Measurements from ENCODE around the gene RELN. TPM values are rescaled to one million over a fixed set of nuclear protein-coding genes. Genes with fewer than 3 reads are reported as not detected.

The RELN gene
- total and polyA plus RNA-seq, 2 of the 13 experiments (the other 11 are each of a cell fraction or from before 2014, with no cell fraction given) = 315 to 332 TPM

DNA sequence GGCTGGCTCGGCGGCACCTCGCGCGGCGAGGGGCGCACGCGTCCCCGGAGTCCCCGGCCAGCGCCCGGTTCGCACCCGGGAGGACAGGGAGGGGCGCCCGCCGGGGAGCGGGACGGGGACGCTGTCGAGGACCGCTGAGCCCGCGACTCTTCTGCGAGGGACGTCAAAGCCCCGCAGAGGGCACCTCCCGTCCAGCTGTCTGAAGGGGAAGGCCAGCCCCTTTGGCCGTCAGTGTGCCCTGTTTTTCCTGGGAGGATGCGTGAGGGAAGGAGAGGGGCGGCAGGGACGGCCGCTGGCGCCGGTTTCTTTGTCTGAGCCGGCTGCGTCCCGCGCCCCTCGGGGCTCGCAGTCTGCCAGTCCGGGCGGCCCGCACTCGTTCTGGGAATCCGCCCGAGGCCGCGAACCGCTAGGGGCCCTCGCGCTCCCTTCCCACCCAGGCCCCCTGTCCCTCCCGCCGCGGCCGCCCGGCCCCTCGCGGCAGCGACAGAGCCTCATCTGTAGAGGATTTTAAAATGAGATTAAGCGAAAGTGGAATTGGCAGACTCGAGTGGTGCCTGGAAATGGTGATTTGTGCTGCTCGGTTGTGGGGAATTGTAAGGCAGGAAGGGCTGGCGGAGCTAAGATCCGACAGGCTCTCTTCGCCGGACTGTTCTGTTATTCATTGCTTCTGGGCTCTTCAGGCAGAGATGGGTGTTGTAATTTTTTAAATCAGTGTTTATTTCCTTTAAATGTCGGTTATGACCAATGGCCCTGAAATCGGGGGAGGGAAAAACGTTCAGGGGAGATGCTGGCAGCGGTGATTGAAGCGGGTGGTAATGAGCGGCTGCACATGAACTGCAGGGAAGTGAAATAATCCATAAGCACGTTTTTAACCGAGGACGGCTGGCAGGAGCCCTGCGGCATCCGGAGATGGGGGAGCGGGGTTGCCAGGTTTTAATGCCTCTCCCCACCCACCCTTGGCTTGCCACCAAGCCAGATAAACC is 618 bp upstream of the RELN start (continued):
- TF ChIP-seq POLR2A (IDR thresholded peaks at IDR 0.05; ENCODE audit: insufficient read depth in 1 of 2, low read depth in 2 of 2, low read length in 2 of 2) = peak in 1 of 2 experiments; percentile 61; a peak in 3 of 4 replicates
- no peak for TF ChIP-seq PAF1 (CRISPR knock-in tag; IDR thresholded peaks at IDR 0.05)
- TF ChIP-seq ZFP37 (CRISPR knock-in tag; IDR thresholded peaks at IDR 0.05; ENCODE audit: borderline replicate concordance) = 0 out of 2 replicates have a peak, but pooled peaks have one; percentile 29
- TF ChIP-seq ZNF605 (CRISPR knock-in tag; IDR thresholded peaks at IDR 0.05) = no peak
- TF ChIP-seq SNAI1 (CRISPR knock-in tag; IDR thresholded peaks at IDR 0.05; ENCODE audit: borderline replicate concordance) = 0 out of 2 replicates have a peak, but pooled peaks have one; percentile 7
- no peak for TF ChIP-seq SRY (CRISPR knock-in tag; IDR thresholded peaks at IDR 0.05)
- no peak for TF ChIP-seq ZNF138 (CRISPR knock-in tag; IDR thresholded peaks at IDR 0.05; ENCODE audit: low read depth)
- TF ChIP-seq ERF (CRISPR knock-in tag; IDR thresholded peaks at IDR 0.05) = 0 out of 2 replicates have a peak, but pooled peaks have one; percentile 9
- TF ChIP-seq, protein P1, sequence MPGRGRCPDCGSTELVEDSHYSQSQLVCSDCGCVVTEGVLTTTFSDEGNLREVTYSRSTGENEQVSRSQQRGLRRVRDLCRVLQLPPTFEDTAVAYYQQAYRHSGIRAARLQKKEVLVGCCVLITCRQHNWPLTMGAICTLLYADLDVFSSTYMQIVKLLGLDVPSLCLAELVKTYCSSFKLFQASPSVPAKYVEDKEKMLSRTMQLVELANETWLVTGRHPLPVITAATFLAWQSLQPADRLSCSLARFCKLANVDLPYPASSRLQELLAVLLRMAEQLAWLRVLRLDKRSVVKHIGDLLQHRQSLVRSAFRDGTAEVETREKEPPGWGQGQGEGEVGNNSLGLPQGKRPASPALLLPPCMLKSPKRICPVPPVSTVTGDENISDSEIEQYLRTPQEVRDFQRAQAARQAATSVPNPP (CRISPR knock-in tag; IDR thresholded peaks at IDR 0.05) = no peak
- TF ChIP-seq RXRA (CRISPR knock-in tag; IDR thresholded peaks at IDR 0.05) = peak; percentile 35; the same call in 1 of the 2 replicates
- TF ChIP-seq SMARCE1 (IDR thresholded peaks at IDR 0.05; ENCODE audit: borderline replicate concordance) = no peak
- TF ChIP-seq, protein P2, sequence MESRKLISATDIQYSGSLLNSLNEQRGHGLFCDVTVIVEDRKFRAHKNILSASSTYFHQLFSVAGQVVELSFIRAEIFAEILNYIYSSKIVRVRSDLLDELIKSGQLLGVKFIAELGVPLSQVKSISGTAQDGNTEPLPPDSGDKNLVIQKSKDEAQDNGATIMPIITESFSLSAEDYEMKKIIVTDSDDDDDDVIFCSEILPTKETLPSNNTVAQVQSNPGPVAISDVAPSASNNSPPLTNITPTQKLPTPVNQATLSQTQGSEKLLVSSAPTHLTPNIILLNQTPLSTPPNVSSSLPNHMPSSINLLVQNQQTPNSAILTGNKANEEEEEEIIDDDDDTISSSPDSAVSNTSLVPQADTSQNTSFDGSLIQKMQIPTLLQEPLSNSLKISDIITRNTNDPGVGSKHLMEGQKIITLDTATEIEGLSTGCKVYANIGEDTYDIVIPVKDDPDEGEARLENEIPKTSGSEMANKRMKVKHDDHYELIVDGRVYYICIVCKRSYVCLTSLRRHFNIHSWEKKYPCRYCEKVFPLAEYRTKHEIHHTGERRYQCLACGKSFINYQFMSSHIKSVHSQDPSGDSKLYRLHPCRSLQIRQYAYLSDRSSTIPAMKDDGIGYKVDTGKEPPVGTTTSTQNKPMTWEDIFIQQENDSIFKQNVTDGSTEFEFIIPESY (CRISPR knock-in tag; IDR thresholded peaks at IDR 0.05) = no peak
- TF ChIP-seq TP53 (CRISPR knock-in tag; conservative IDR thresholded peaks at IDR 0.05) = no peak
- TF ChIP-seq, protein P3, sequence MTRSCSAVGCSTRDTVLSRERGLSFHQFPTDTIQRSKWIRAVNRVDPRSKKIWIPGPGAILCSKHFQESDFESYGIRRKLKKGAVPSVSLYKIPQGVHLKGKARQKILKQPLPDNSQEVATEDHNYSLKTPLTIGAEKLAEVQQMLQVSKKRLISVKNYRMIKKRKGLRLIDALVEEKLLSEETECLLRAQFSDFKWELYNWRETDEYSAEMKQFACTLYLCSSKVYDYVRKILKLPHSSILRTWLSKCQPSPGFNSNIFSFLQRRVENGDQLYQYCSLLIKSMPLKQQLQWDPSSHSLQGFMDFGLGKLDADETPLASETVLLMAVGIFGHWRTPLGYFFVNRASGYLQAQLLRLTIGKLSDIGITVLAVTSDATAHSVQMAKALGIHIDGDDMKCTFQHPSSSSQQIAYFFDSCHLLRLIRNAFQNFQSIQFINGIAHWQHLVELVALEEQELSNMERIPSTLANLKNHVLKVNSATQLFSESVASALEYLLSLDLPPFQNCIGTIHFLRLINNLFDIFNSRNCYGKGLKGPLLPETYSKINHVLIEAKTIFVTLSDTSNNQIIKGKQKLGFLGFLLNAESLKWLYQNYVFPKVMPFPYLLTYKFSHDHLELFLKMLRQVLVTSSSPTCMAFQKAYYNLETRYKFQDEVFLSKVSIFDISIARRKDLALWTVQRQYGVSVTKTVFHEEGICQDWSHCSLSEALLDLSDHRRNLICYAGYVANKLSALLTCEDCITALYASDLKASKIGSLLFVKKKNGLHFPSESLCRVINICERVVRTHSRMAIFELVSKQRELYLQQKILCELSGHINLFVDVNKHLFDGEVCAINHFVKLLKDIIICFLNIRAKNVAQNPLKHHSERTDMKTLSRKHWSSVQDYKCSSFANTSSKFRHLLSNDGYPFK (CRISPR knock-in tag; IDR thresholded peaks at IDR 0.05; ENCODE audit: borderline replicate concordance) = 0 out of 2 replicates have a peak, but pooled peaks have one; percentile 8
- TF ChIP-seq KLF15 (CRISPR knock-in tag; IDR thresholded peaks at IDR 0.05; ENCODE audit: borderline replicate concordance) = no peak
- no peak for TF ChIP-seq ZSCAN29 (CRISPR knock-in tag; conservative IDR thresholded peaks at IDR 0.05)
- TF ChIP-seq ZNF777 (CRISPR knock-in tag; IDR thresholded peaks at IDR 0.05) = peak; percentile 96
- TF ChIP-seq, protein P4, sequence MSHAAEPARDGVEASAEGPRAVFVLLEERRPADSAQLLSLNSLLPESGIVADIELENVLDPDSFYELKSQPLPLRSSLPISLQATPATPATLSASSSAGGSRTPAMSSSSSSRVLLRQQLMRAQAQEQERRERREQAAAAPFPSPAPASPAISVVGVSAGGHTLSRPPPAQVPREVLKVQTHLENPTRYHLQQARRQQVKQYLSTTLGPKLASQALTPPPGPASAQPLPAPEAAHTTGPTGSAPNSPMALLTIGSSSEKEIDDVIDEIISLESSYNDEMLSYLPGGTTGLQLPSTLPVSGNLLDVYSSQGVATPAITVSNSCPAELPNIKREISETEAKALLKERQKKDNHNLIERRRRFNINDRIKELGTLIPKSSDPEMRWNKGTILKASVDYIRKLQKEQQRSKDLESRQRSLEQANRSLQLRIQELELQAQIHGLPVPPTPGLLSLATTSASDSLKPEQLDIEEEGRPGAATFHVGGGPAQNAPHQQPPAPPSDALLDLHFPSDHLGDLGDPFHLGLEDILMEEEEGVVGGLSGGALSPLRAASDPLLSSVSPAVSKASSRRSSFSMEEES (CRISPR knock-in tag; IDR thresholded peaks at IDR 0.05) = 0 out of 2 replicates have a peak, but pooled peaks have one; percentile 4
- TF ChIP-seq ZSCAN21 (CRISPR knock-in tag; IDR thresholded peaks at IDR 0.05; ENCODE audit: borderline replicate concordance) = no peak
- TF ChIP-seq POLR2G (IDR thresholded peaks at IDR 0.05; ENCODE audit: low read depth, low read length) = peak; percentile 82
- no peak for TF ChIP-seq KDM3A (CRISPR knock-in tag; IDR thresholded peaks at IDR 0.05; ENCODE audit: low read depth)
- TF ChIP-seq ZNF510 (CRISPR knock-in tag; IDR thresholded peaks at IDR 0.05; ENCODE audit: low read depth) = no peak
